GM23338 (cell line): ENCODE data around the gene CCDC91.

Source experiments
- CTCF ChIP-seq, 2 experiments: fragments of 200-600 bp in 1 of 2; sonication (generic) in 1 of 2; conservative IDR thresholded peaks; 2 replicates each; pipeline versions ENCODE4 v1.5.1 to v1.6.1; 2016 to 2017; ENCODE audit warnings: antibody characterized with exemption in 2 of 2, low read depth in 2 of 2, mild to moderate bottlenecking in 2 of 2, moderate library complexity in 1 of 2
- EZH2 ChIP-seq: fragments of 200-600 bp; sonication (generic); IDR thresholded peaks from one replicate; pipeline ENCODE4 v1.8.0; 2017; ENCODE audit warnings: antibody characterized with exemption, mild to moderate bottlenecking, low read depth; ENCODE audit not compliant: unreplicated experiment
- POLR2AphosphoS5 ChIP-seq: IDR thresholded peaks from 2 replicates; pipeline ENCODE4 v1.6.1; 2016; ENCODE audit warnings: antibody characterized with exemption, low read depth
- REST ChIP-seq: IDR thresholded peaks from one replicate; pipeline ENCODE4 v1.6.1; 2018; ENCODE audit warnings: antibody characterized with exemption; ENCODE audit not compliant: unreplicated experiment

- TF ChIP-seq CTCF (conservative IDR thresholded peaks at IDR 0.05; ENCODE audit: low read depth in 2 of 2) (no peak), REST (no peak), POLR2AphosphoS5 (no peak), EZH2 (no peak)
Observed at GRCh38 chr12:28543021-28543890, 353.0 kb downstream of the CCDC91 start.
